Ishikawa (cell line): ENCODE data around the gene ENOX1.

Source experiments
- CEBPB ChIP-seq: IDR thresholded peaks from 2 replicates; pipeline ENCODE4 v1.6.1; 2012
- CREB1 ChIP-seq: IDR thresholded peaks from 2 replicates; pipeline ENCODE4 v1.6.1; 2012; ENCODE audit warnings: low read depth
- EGR1 ChIP-seq: IDR thresholded peaks from 2 replicates; pipeline ENCODE4 v1.6.1; 2012
- EP300 ChIP-seq: IDR thresholded peaks from 2 replicates; pipeline ENCODE4 v1.6.1; 2012; ENCODE audit warnings: borderline replicate concordance
- FOXM1 ChIP-seq: IDR thresholded peaks from 2 replicates; pipeline ENCODE4 v1.6.1; 2012; ENCODE audit warnings: low read depth, borderline replicate concordance
- NFIC ChIP-seq: IDR thresholded peaks from 2 replicates; pipeline ENCODE4 v1.6.1; 2012
- RAD21 ChIP-seq: IDR thresholded peaks from 2 replicates; pipeline ENCODE4 v1.6.1; 2012; ENCODE audit warnings: low read depth
- TAF1 ChIP-seq: IDR thresholded peaks from 2 replicates; pipeline ENCODE4 v1.6.1; 2012; ENCODE audit warnings: low read depth, mild to moderate bottlenecking
- TCF12 ChIP-seq: IDR thresholded peaks from 2 replicates; pipeline ENCODE4 v1.6.1; 2012; ENCODE audit warnings: low read depth
- TEAD4 ChIP-seq: IDR thresholded peaks from 2 replicates; pipeline ENCODE4 v1.6.1; 2012
- YY1 ChIP-seq: IDR thresholded peaks from 2 replicates; pipeline ENCODE4 v1.6.1; 2012; ENCODE audit warnings: low read depth
- ZBTB7A ChIP-seq: IDR thresholded peaks from 2 replicates; pipeline ENCODE4 v1.6.1; 2012; ENCODE audit warnings: low read depth
- TF ChIP-seq, protein P1 (sequence below): IDR thresholded peaks from 2 replicates; pipeline ENCODE4 v1.6.1; 2012; ENCODE audit warnings: low read depth, mild to moderate bottlenecking
- TF ChIP-seq, protein P2 (sequence below): IDR thresholded peaks from 2 replicates; pipeline ENCODE4 v1.6.1; 2012
- TF ChIP-seq, protein P3 (sequence below): IDR thresholded peaks from 2 replicates; pipeline ENCODE4 v1.6.1; 2012

ENOX1 gene

DNA sequence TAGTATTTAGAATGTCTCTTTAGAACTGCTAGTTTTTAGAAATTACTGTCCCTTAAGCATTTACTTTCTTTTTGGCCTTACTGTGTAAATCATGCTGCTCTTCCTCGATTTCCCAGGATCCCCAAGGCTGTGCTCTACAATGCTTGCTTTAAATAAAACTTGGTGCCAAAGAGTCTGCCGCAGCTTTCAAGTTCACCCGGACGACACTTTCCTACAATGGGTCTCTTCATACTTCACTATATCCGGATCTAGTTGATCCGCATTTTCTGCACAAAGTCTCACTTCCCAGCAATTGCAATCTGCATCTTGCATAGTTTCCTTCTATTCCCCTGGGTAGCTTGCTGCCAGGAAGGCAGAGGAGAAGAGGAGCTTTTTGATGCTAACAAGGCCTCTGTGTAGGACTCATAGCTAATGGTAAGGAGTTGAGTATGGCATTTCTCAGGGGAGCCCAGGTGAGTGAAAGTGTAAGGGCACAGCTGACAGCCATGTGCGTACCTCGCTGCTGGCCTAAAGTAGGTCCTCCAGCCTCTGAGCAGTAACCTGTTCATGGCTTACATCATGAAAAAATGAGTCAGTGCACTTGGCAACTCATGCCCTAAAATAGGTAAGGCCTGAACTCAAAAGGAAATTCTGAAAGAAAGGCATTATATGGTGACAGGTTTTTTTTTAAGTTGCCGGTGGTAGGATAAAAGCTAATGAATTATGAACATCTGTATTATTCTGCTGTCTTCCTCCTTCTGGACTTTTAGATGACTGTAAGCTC is 101.6 kb downstream of the ENOX1 start:
- TF ChIP-seq, protein P1, sequence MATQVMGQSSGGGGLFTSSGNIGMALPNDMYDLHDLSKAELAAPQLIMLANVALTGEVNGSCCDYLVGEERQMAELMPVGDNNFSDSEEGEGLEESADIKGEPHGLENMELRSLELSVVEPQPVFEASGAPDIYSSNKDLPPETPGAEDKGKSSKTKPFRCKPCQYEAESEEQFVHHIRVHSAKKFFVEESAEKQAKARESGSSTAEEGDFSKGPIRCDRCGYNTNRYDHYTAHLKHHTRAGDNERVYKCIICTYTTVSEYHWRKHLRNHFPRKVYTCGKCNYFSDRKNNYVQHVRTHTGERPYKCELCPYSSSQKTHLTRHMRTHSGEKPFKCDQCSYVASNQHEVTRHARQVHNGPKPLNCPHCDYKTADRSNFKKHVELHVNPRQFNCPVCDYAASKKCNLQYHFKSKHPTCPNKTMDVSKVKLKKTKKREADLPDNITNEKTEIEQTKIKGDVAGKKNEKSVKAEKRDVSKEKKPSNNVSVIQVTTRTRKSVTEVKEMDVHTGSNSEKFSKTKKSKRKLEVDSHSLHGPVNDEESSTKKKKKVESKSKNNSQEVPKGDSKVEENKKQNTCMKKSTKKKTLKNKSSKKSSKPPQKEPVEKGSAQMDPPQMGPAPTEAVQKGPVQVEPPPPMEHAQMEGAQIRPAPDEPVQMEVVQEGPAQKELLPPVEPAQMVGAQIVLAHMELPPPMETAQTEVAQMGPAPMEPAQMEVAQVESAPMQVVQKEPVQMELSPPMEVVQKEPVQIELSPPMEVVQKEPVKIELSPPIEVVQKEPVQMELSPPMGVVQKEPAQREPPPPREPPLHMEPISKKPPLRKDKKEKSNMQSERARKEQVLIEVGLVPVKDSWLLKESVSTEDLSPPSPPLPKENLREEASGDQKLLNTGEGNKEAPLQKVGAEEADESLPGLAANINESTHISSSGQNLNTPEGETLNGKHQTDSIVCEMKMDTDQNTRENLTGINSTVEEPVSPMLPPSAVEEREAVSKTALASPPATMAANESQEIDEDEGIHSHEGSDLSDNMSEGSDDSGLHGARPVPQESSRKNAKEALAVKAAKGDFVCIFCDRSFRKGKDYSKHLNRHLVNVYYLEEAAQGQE: no peak
- TF ChIP-seq EP300 (no peak), RAD21 (no peak), TCF12 (no peak), FOXM1 (no peak), TEAD4 (no peak), CEBPB (no peak), EGR1 (no peak), CREB1 (no peak), NFIC (no peak), ZBTB7A (no peak), YY1 (no peak), TAF1 (no peak)
- TF ChIP-seq, protein P2, sequence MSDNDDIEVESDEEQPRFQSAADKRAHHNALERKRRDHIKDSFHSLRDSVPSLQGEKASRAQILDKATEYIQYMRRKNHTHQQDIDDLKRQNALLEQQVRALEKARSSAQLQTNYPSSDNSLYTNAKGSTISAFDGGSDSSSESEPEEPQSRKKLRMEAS: no peak
- TF ChIP-seq, protein P3, sequence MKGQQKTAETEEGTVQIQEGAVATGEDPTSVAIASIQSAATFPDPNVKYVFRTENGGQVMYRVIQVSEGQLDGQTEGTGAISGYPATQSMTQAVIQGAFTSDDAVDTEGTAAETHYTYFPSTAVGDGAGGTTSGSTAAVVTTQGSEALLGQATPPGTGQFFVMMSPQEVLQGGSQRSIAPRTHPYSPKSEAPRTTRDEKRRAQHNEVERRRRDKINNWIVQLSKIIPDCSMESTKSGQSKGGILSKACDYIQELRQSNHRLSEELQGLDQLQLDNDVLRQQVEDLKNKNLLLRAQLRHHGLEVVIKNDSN: no peak

DNA sequence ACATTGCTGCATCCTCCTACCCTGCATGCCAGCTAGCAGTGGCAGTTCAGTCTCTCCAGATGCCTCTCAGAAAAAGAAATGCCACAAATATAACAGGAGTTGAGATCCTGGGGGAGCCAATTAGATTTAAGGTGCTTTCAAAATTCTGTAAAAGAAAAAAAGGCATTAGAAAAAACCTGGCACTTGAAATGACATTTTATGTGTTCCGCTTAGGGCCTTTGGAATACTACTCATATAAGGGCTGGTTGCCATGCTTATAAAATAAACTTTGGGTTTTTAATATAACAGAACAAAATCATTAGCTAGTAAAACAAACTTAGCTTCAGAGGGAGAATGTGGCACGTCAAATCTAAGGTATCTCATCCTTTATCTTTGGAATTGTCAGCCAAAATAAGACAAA is 104.1 kb downstream of the ENOX1 start:
- TF ChIP-seq TEAD4 (no peak), YY1 (no peak), RAD21 (no peak), EP300 (no peak), TCF12 (no peak), NFIC (no peak), FOXM1 (no peak), ZBTB7A (no peak), EGR1 (no peak), TAF1 (no peak), CEBPB (no peak), CREB1 (no peak)
- TF ChIP-seq, protein P2: no peak
- TF ChIP-seq, protein P1: no peak
- TF ChIP-seq, protein P3: no peak

DNA sequence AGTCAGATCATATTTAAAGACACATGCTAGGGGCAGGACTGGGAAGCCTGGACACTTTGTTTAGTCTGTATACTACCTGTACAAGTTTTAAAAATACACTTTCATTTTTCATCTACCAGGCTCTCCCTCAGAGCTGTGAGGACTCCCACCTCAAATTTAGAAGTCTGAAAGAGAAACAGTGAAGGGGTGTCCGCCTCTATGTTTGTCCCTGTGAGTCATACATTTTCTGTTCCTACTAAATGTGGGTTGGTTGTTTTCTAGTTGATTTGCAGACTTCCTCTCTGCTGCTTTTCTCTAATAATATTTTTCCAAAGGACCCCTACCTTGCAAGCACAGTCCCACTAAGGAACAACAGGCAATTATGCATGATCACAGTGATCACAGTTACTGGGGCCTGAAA is 110.5 kb downstream of the ENOX1 start:
- no peak for TF ChIP-seq TEAD4
- TF ChIP-seq YY1: no peak
- no peak for TF ChIP-seq TCF12
- TF ChIP-seq, protein P3: no peak
- TF ChIP-seq, protein P2: no peak
- TF ChIP-seq RAD21: no peak
- TF ChIP-seq, protein P1: no peak
- no peak for TF ChIP-seq NFIC

DNA sequence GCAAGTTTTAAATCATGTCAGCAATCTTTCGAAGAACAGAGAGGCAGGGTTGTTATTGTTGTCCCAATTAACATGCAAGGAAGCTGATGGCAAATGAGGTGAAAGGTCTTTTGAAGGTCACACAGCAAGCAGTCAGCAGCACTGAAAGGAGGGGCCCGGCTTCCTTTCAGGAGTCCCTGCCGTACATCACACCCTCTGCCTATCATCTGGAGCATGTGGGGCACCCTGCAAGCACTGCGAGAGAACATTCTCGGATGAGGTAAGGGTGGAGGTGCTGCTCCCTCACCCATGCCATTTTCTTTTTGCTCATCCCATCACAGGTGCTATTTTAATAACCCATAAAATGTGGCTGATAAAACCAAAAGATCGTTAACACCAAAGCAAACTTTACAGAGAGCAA is 111.2 kb downstream of the ENOX1 start:
- TF ChIP-seq, protein P3: no peak
- TF ChIP-seq YY1: no peak
- TF ChIP-seq TEAD4: no peak
- TF ChIP-seq TCF12: no peak
- TF ChIP-seq NFIC: no peak
- TF ChIP-seq RAD21: no peak
- TF ChIP-seq TAF1: no peak
